Suprapubic skin (tissue), 3 donors: Measurements from ENCODE around the gene ACP7.

Source experiments
- CTCF ChIP-seq, 2 donors: fragments of 200-600 bp in 1 of 2; fragments of 450-650 bp in 1 of 2; sonication (generic) in 1 of 2; IDR thresholded peaks; one replicate each; pipeline ENCODE4 v1.5.1; 2016 to 2019; ENCODE audit warnings: antibody characterized with exemption in 2 of 2, mild to moderate bottlenecking in 1 of 2, moderate library complexity in 1 of 2
- POLR2A ChIP-seq, 2 donors: fragments of 450-650 bp; IDR thresholded peaks; one replicate each; pipeline ENCODE4 v1.6.1; 2017; ENCODE audit warnings: antibody characterized with exemption in 2 of 2, mild to moderate bottlenecking in 2 of 2, moderate library complexity in 2 of 2

GRCh38 chr19:39146686-39147450 lies 62.7 kb downstream of the ACP7 start:
- TF ChIP-seq CTCF (IDR thresholded peaks at IDR 0.05) (no peak), POLR2A (IDR thresholded peaks at IDR 0.05) (no peak)
